Transverse colon (tissue), 4 donors: ENCODE data around the gene POLR3GL. TPM values are rescaled to one million over a fixed set of nuclear protein-coding genes. Genes with fewer than 3 reads are reported as not detected.

Source experiments
- DNase-seq: peaks from one replicate; pipeline ENCODE4 v3.0.0-alpha.2; 2019
- H3K27ac ChIP-seq, 4 donors: fragments of 200-600 bp; sonication (generic); 2 replicates each; pipeline ENCODE4 v1.5.1; 2016 to 2018; ENCODE audit warnings: inconsistent platforms in 4 of 4
- H3K27me3 ChIP-seq: fragments of 200-600 bp; sonication (generic); 2 replicates; pipeline ENCODE4 v1.5.1; 2017; ENCODE audit warnings: inconsistent platforms
- H3K36me3 ChIP-seq, 4 donors: fragments of 200-600 bp; sonication (generic); 2 replicates each; pipeline ENCODE4 v1.5.1; 2017 to 2019; ENCODE audit warnings: inconsistent platforms in 4 of 4
- H3K4me1 ChIP-seq, 4 donors: fragments of 200-600 bp; sonication (generic); 2 replicates each; pipeline ENCODE4 v1.5.1; 2017 to 2020; ENCODE audit warnings: inconsistent platforms in 4 of 4
- H3K4me3 ChIP-seq, 4 donors: fragments of 200-600 bp; sonication (generic); 1 replicate in 1 of 4; 2 replicates in 3 of 4; pipeline versions ENCODE4 v1.5.1 to v1.6.1; 2017 to 2019; ENCODE audit warnings: inconsistent platforms in 4 of 4
- H3K9me3 ChIP-seq, 2 donors: fragments of 200-600 bp; sonication (generic); 2 replicates each; pipeline ENCODE4 v1.5.1; 2017 to 2019; ENCODE audit warnings: inconsistent platforms in 2 of 2
- EP300 ChIP-seq: sonication (generic); formaldehyde crosslinking; IDR thresholded peaks from one replicate; pipeline ENCODE4 v1.6.1; 2017; ENCODE audit warnings: antibody characterized with exemption, low read depth
- POLR2A ChIP-seq: fragments of 450-650 bp; IDR thresholded peaks from one replicate; pipeline ENCODE4 v1.6.1; 2016; ENCODE audit warnings: antibody characterized with exemption, mild to moderate bottlenecking, moderate library complexity
- POLR2AphosphoS5 ChIP-seq, 3 donors: sonication (generic); formaldehyde crosslinking; IDR thresholded peaks; one replicate each; pipeline ENCODE4 v1.6.1; 2016; ENCODE audit warnings: antibody characterized with exemption in 3 of 3
- WGBS, 2 donors: methylation state at CpG; one replicate each; pipeline ENCODE4 v1.1.5; 2018; ENCODE audit warnings: low coverage in 1 of 2; 5-methylcytosine and 5-hydroxymethylcytosine counted together
- in situ Hi-C, 4 donors: fragments of 200-750 bp; cut with MboI; loops; one replicate each; pipeline versions ENCODE4 v1.15.0 to v1.15.1; 2017; ENCODE audit warnings: low sequenced_read_pairs in 3 of 4, low pct_ligation_motif_present in 1 of 4, low pct_unique_long_range_greater_than_20kb in 1 of 4
- intact Hi-C: fragments of 100-400 bp; cut with DNase I; formaldehyde crosslinking; loops from one replicate; pipeline ENCODE4 v1.15.1; 2023; ENCODE audit warnings: low total_unique reads
- total RNA-seq, 4 donors: library from RNA; depleted of rRNA; stranded (reverse); fragments of >200 nt; gene quantifications; one replicate each; pipeline ENCODE4 v1.1.0, GENCODE V29; 2016
- TF ChIP-seq, protein P1 (sequence below), 5 experiments: fragments of 200-600 bp in 3 of 5; fragments of 450-650 bp in 2 of 5; sonication (generic) in 3 of 5; IDR thresholded peaks; 1 replicate in 2 of 5; 2 replicates in 3 of 5; pipeline ENCODE4 v1.5.1; 2016 to 2017; ENCODE audit warnings: antibody characterized with exemption in 5 of 5, inconsistent platforms in 3 of 5, mild to moderate bottlenecking in 2 of 5, moderate library complexity in 1 of 5

POLR3GL gene
- total RNA-seq, 4 donors from 2014 or later = 1.2 to 23.7 (median 14.4) TPM

DNA sequence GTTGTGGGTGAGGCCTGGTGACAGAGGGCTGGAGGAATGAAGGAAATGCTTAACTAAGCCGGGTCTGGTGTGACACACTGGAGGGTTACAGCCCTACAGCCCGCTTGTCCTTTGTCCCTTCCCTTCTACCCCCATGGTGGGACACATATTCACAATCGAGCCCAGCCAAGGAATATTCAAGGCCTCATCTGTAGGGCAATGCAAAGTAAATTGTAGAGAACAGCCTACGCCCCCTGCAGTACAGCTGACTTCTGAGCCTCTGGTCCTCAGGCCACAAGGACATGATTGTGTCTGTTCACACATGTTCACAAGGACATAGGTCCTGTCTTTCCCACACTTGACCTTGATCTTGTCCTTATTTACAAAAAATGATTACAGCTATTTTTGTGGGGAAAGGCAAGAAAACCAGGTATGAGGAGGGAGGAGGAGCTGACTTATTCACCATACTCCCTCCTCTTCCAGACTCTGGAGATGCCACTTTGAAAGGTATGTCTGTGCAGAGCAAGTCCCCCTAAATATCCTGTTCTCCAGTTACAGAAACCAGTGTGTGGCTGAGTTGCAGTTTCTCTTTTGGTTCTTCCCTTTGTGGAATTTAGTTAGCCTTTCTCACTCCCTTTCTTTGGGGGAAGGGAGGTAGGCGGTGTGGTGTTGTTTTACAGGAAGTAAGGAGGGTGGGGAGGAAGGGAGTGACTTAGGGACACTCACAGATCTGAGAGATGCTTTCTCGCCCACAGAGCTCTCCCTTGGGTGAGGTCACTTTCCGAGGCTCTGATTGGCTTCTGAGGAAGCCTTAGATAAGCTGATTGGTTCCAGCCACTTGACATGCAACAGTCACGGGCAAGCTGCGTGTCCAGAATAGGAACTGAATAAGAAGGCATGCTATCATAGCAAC lies 14.6 kb downstream of the POLR3GL start:
- no peak for TF ChIP-seq POLR2A
- TF ChIP-seq, protein P1, sequence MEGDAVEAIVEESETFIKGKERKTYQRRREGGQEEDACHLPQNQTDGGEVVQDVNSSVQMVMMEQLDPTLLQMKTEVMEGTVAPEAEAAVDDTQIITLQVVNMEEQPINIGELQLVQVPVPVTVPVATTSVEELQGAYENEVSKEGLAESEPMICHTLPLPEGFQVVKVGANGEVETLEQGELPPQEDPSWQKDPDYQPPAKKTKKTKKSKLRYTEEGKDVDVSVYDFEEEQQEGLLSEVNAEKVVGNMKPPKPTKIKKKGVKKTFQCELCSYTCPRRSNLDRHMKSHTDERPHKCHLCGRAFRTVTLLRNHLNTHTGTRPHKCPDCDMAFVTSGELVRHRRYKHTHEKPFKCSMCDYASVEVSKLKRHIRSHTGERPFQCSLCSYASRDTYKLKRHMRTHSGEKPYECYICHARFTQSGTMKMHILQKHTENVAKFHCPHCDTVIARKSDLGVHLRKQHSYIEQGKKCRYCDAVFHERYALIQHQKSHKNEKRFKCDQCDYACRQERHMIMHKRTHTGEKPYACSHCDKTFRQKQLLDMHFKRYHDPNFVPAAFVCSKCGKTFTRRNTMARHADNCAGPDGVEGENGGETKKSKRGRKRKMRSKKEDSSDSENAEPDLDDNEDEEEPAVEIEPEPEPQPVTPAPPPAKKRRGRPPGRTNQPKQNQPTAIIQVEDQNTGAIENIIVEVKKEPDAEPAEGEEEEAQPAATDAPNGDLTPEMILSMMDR (IDR thresholded peaks at IDR 0.05) = peak in 4 of 5 experiments; percentile 17 to 53 (median 30)
- TF ChIP-seq POLR2AphosphoS5 (IDR thresholded peaks at IDR 0.05) = peak; percentile 88 to 90 (median 90)
- peak; percentile 76 for TF ChIP-seq EP300
- Histone ChIP-seq H3K4me3 (peak overlapping the region in 3 of 4 donors; percentile 9 to 31 (median 12)), H3K36me3 (no peaks in the 10 kb centered on the region), H3K27ac (peak overlapping the region; percentile 97 to 99 (median 98)), H3K27me3 (no peaks in the 10 kb centered on the region), H3K9me3 (no peaks in the 10 kb centered on the region), H3K4me1 (peaks cover 55 to 68% (median 59%) of the 10 kb centered on the region in 4 donors)
- peak; percentile 96 for DNase-seq
- in situ Hi-C loops (loop anchor here in 3 of 4 donors (5.0 to 10.0 kb wide), 2 partner anchors 33 to 46 kb away; partner anchors contain the start of gene HJV (in 1 of the 3)), intact Hi-C loops (loop anchor here (2.0 kb wide), 1 partner anchor 20 kb away; no protein-coding TSS in a partner anchor)
- WGBS, 2 donors = 0 to 6% methylated on average over 3 to 9 of the region's 9 CpGs

DNA sequence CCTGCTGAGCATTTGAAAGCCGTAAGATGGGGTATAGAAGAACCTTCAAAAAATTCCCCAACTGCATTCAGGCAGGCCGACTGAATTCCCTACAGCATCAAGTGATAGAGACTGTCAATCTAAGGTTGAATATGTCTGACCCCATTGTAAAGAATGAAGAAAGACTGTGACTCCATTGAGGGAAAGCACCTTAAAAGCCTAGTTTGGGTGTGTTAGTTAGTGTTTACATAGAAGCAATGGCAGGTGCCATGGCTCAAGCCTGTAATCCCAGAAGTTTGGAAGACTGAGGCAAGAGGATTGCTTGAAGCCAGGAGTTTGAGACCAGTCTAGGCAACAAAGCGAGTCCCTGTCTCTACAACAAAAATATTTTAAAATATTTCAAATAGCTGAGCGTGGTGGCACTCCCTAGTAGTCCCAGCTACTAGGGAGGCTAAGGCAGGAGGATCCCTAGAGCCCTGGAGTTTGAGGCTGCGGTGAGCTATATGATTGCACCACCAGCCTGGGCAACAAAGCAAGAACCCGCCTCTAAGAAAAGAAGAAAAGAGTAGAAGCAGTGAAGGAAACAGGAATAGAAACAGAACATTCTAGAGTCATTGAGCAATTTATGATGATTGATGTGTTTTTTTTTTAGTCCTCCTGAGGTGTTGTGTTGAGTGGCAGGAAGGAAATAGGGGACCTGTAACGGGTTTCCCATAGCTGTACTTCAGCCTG lies 15.4 kb downstream of the POLR3GL start:
- peak; percentile 44 for DNase-seq
- WGBS, 2 donors = 29 to 42% methylated on average over 2 to 7 of the region's 7 CpGs
- Histone ChIP-seq H3K4me3 (peak overlapping the region in 2 of 4 donors; percentile 11), H3K36me3 (no peaks in the 10 kb centered on the region), H3K27ac (peak overlapping the region; percentile 97 to 99 (median 98)), H3K4me1 (peaks cover 63 to 76% (median 66%) of the 10 kb centered on the region in 4 donors), H3K27me3 (no peaks in the 10 kb centered on the region), H3K9me3 (no peaks in the 10 kb centered on the region)
- intact Hi-C loops (loop anchor here (2.0 kb wide), 1 partner anchor 19 kb away; no protein-coding TSS in a partner anchor), in situ Hi-C loops (loop anchor here in 3 of 4 donors (5.0 to 10.0 kb wide), 2 partner anchors 32 to 45 kb away; partner anchors contain the start of gene HJV (in 1 of the 3))
- TF ChIP-seq POLR2AphosphoS5 (IDR thresholded peaks at IDR 0.05) = no peak
- peak; percentile 80 for TF ChIP-seq POLR2A
- no peak for TF ChIP-seq EP300
- TF ChIP-seq, protein P1 (IDR thresholded peaks at IDR 0.05) = no peak

DNA sequence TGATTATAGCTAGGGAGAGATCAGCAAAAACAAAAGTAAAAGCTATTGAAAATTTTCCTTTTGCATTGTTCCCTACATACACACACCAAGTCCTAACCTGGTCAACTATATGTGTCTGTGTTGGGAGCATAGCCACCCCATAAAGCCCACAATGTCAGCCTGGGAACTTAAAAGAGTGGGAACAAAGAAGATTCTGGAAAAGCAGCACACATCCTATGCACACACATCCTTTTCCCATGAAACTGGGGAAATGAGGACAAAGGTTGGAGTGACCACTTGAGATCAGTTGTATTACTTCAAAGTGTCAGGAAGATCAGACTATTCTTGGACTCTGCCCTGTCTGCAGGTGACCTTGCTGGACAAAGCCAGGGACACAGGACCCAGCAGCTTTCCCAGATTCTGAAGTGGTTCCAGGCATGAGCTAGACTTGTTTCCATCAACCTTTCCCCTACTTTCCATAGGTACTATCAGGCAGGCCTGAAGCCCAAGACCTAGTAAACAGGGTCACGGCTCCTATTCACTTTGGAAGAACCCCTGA lies 16.0 kb downstream of the POLR3GL start:
- H3K36me3 ChIP-seq = no peaks in the 10 kb centered on the region
- TF ChIP-seq POLR2AphosphoS5 (IDR thresholded peaks at IDR 0.05) (no peak), POLR2A (no peak), EP300 (no peak)
- TF ChIP-seq, protein P1 (IDR thresholded peaks at IDR 0.05) = no peak
- intact Hi-C loops (no loop called here), in situ Hi-C loops (no loop called here)
- H3K4me3 ChIP-seq = no peak overlapping the region
- no peaks in the 10 kb centered on the region for H3K27me3 ChIP-seq
- peak overlapping the region; percentile 97 to 99 (median 98) for H3K27ac ChIP-seq
- DNase-seq = no peak
- WGBS, 2 donors = 92% methylated on average over 1 of the region's 1 CpG; no CpG with 5 or more reads in 1 of the 2 donors
- H3K4me1 ChIP-seq = peaks cover 69 to 82% (median 73%) of the 10 kb centered on the region in 4 donors
- H3K9me3 ChIP-seq = no peaks in the 10 kb centered on the region
